Smooth muscle cell (in vitro differentiated cells): ENCODE data around the gene CREBBP. TPM values are rescaled to one million over a fixed set of nuclear protein-coding genes. Genes with fewer than 3 reads are reported as not detected.

Experiments
- DNase-seq: peaks from one replicate; lab custom pipeline; 2025; ENCODE audit not compliant: unreplicated experiment; lab: John Stamatoyannopoulos, UW
- H2AFZ ChIP-seq: fragments of 200-600 bp; sonication (generic); 2 replicates; pipeline ENCODE4 v1.6.0; 2016; ENCODE audit warnings: antibody characterized with exemption, low read depth, mild to moderate bottlenecking
- H3F3A ChIP-seq: fragments of 200-600 bp; sonication (generic); 2 replicates; pipeline ENCODE4 v1.6.0; 2017; ENCODE audit warnings: antibody characterized with exemption, low read depth
- H3K27ac ChIP-seq: fragments of 200-600 bp; sonication (generic); 2 replicates; pipeline ENCODE4 v1.5.1; 2016; ENCODE audit warnings: low read depth, mild to moderate bottlenecking
- H3K27me3 ChIP-seq: fragments of 200-600 bp; sonication (generic); 2 replicates; pipeline ENCODE4 v1.6.1; 2016; ENCODE audit warnings: low read depth, mild to moderate bottlenecking
- H3K36me3 ChIP-seq: fragments of 200-600 bp; sonication (generic); 2 replicates; pipeline ENCODE4 v1.5.1; 2016; ENCODE audit warnings: low read depth
- H3K4me1 ChIP-seq: fragments of 200-600 bp; sonication (generic); 2 replicates; pipeline ENCODE4 v1.5.1; 2016; ENCODE audit warnings: low read depth
- H3K4me2 ChIP-seq: fragments of 200-600 bp; sonication (generic); 2 replicates; pipeline ENCODE4 v1.6.0; 2016; ENCODE audit warnings: mild to moderate bottlenecking
- H3K4me3 ChIP-seq: fragments of 200-600 bp; sonication (generic); 2 replicates; pipeline ENCODE4 v1.5.1; 2016; ENCODE audit warnings: mild to moderate bottlenecking
- H3K79me2 ChIP-seq: fragments of 200-600 bp; sonication (generic); 2 replicates; pipeline ENCODE4 v1.6.0; 2016; ENCODE audit warnings: low read depth, mild to moderate bottlenecking
- H3K9ac ChIP-seq: fragments of 200-600 bp; sonication (generic); 2 replicates; pipeline ENCODE4 v1.6.0; 2016; ENCODE audit warnings: low read depth
- H3K9me3 ChIP-seq: fragments of 200-600 bp; sonication (generic); replicated peaks from 2 replicates; pipeline ENCODE4 v1.5.1; 2016; ENCODE audit warnings: low read depth
- H4K20me1 ChIP-seq: fragments of 200-600 bp; sonication (generic); 2 replicates; pipeline ENCODE4 v1.6.0; 2016; ENCODE audit warnings: low read depth
- CTCF ChIP-seq: fragments of 200-600 bp; sonication (generic); IDR thresholded peaks from 2 replicates; pipeline ENCODE4 v1.5.1; 2017; ENCODE audit warnings: borderline replicate concordance, mild to moderate bottlenecking, antibody characterized with exemption; ENCODE audit not compliant: insufficient read depth, poor library complexity, severe bottlenecking
- WGBS: methylation state at CpG from one replicate; pipeline ENCODE4 v1.1.7; 2016; ENCODE audit warnings: low lambda C conversion rate; 5-methylcytosine and 5-hydroxymethylcytosine counted together
- polyA plus RNA-seq: library from polyadenylated mRNA; unstranded; fragments of >200 nt; fragmentation: Nextera tagmentation; extraction: Ambion mirVana; gene quantifications from 2 replicates; pipeline ENCODE4 v1.2.1, GENCODE V29; 2016
- total RNA-seq: library from RNA; depleted of rRNA; stranded (reverse); fragments of >200 nt; gene quantifications from 2 replicates; pipeline ENCODE4 v1.2.3, GENCODE V29; 2014

The CREBBP gene
- total and polyA plus RNA-seq, 2 experiments from 2014 or later = 14.3 to 19.6 TPM

GRCh38 chr16:3766177-3766576 is 114.3 kb downstream of the CREBBP start:
- H3K4me3 ChIP-seq = no peak overlapping the region
- H3K4me1 ChIP-seq = no peaks in the 10 kb centered on the region
- no peak for TF ChIP-seq CTCF
- no peak overlapping the region for H3K9ac ChIP-seq
- 78% methylated on average over 3 of the region's 3 CpGs for WGBS
- no peak overlapping the region for H3K27ac ChIP-seq
- H3K4me2 ChIP-seq = no peak overlapping the region
- H3K79me2 ChIP-seq = peaks cover 12% of the 10 kb centered on the region
- no peak overlapping the region for H2AFZ ChIP-seq
- H4K20me1 ChIP-seq = peaks cover 48% of the 10 kb centered on the region
- H3F3A ChIP-seq = no peaks in the 10 kb centered on the region
- no peaks in the 10 kb centered on the region for H3K27me3 ChIP-seq
- no peaks in the 10 kb centered on the region for H3K9me3 ChIP-seq
- no peak for DNase-seq
- H3K36me3 ChIP-seq = peaks cover 33% of the 10 kb centered on the region

GRCh38 chr16:3764409-3764808 is 116.1 kb downstream of the CREBBP start:
- DNase-seq = no peak
- H3K27ac ChIP-seq = no peak overlapping the region
- WGBS = 95% methylated on average over 3 of the region's 3 CpGs
- no peaks in the 10 kb centered on the region for H3K4me1 ChIP-seq
- TF ChIP-seq CTCF = no peak
- H3K4me2 ChIP-seq = no peak overlapping the region
- H4K20me1 ChIP-seq = peaks cover 63% of the 10 kb centered on the region
- H3K9ac ChIP-seq = no peak overlapping the region
- no peak overlapping the region for H2AFZ ChIP-seq
- H3K27me3 ChIP-seq = no peaks in the 10 kb centered on the region
- H3K4me3 ChIP-seq = no peak overlapping the region
- no peaks in the 10 kb centered on the region for H3K9me3 ChIP-seq
- no peaks in the 10 kb centered on the region for H3F3A ChIP-seq
- peaks cover 24% of the 10 kb centered on the region for H3K36me3 ChIP-seq
- H3K79me2 ChIP-seq = peaks cover 20% of the 10 kb centered on the region

DNA sequence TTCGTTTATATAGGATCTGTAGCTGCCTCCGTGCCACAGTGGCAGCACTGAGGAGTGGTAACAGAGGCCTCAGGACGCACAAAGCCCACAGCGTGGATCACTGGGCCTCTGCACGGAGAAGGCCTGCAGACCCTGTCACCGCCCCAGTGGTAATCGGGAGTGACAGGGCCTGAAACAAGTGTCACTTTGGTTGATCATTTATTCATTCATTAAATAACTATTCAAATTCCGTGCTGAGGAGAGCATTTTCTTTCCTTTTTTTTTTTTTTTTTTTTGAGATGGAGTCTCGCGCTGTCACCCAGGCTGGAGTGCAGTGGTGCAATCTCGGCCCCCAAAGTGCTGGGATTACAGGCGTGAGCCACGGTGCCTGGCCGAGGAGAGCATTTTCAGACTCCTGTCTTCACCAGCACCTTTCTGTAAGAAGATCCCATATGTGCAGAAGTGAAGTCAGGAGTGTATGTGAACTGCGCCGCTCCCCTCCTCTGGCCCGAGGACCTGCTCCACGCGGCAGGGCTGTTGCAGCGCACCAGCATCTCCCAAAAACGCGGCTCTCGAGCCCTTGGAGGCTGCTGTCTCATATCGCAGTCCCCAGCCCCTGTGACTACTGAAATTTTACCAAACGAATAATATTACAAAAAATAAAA is 118.3 kb downstream of the CREBBP start:
- peaks cover 14% of the 10 kb centered on the region for H3K36me3 ChIP-seq
- no peaks in the 10 kb centered on the region for H3K27me3 ChIP-seq
- H3K4me1 ChIP-seq = no peaks in the 10 kb centered on the region
- no peak overlapping the region for H3K27ac ChIP-seq
- 97% methylated on average over 25 of the region's 25 CpGs for WGBS
- H2AFZ ChIP-seq = no peak overlapping the region
- no peak overlapping the region for H3K4me3 ChIP-seq
- DNase-seq = no peak
- peaks cover 18% of the 10 kb centered on the region for H3K79me2 ChIP-seq
- H3F3A ChIP-seq = no peaks in the 10 kb centered on the region
- no peak overlapping the region for H3K9ac ChIP-seq
- no peak overlapping the region for H3K4me2 ChIP-seq
- TF ChIP-seq CTCF = no peak
- H4K20me1 ChIP-seq = peaks cover 65% of the 10 kb centered on the region
- H3K9me3 ChIP-seq = no peaks in the 10 kb centered on the region
